ENCODE measurements around the gene TIMM50. TPM values are rescaled to one million over a fixed set of nuclear protein-coding genes. Genes with fewer than 3 reads are reported as not detected.
"Not testable (repeated sequence)": the region's sequence is repeated elsewhere in the genome, so short reads cannot be mapped to it uniquely, and the experiment has no call there.

The TIMM50 gene
- total RNA-seq, 1 experiment from 2014 or later: 79.0 TPM

- DNase-seq (ENCODE audit: low read depth in 1 of 2, low spot score in 2 of 2): no peak
- Histone ChIP-seq H3K4me1 (replicated peaks) (peaks cover 20% of the 10 kb centered on the region), H3K4me3 (no peak overlapping the region), H3K9me3 (replicated peaks) (no peaks in the 10 kb centered on the region), H3K36me3 (peaks cover 59% of the 10 kb centered on the region), H3K27me3 (replicated peaks) (no peaks in the 10 kb centered on the region), H3K27ac (no peak overlapping the region)
These were observed 31.4 kb upstream of the TIMM50 start for GRCh38 chr19:39449116-39449797.

- Histone ChIP-seq H3K4me1 (replicated peaks) (peaks cover 19% of the 10 kb centered on the region), H3K36me3 (peaks cover 65% of the 10 kb centered on the region)
- not testable (repeated sequence) for H3K27ac ChIP-seq; DNase-seq (ENCODE audit: low read depth in 1 of 2, low spot score in 2 of 2); H3K27me3 ChIP-seq (replicated peaks); H3K9me3 ChIP-seq (replicated peaks); H3K4me3 ChIP-seq
These were observed 29.4 kb upstream of the TIMM50 start for GRCh38 chr19:39451257-39451656.

- Histone ChIP-seq H3K27ac (no peak overlapping the region), H3K9me3 (replicated peaks) (no peaks in the 10 kb centered on the region), H3K36me3 (peaks cover 75% of the 10 kb centered on the region), H3K4me3 (no peak overlapping the region), H3K4me1 (replicated peaks) (no peaks in the 10 kb centered on the region), H3K27me3 (replicated peaks) (no peaks in the 10 kb centered on the region)
- no peak for DNase-seq (ENCODE audit: low read depth in 1 of 2, low spot score in 2 of 2)
These were observed 17.2 kb upstream of the TIMM50 start for GRCh38 chr19:39463403-39463802.

- no peaks in the 10 kb centered on the region for H3K4me1 ChIP-seq (replicated peaks)
- H3K4me3 ChIP-seq: no peak overlapping the region
- peaks cover 76% of the 10 kb centered on the region for H3K36me3 ChIP-seq
- H3K27me3 ChIP-seq (replicated peaks): no peaks in the 10 kb centered on the region
- no peaks in the 10 kb centered on the region for H3K9me3 ChIP-seq (replicated peaks)
- no peak for DNase-seq (ENCODE audit: low read depth in 1 of 2, low spot score in 2 of 2)
- no peak overlapping the region for H3K27ac ChIP-seq
These were observed 14.5 kb upstream of the TIMM50 start for GRCh38 chr19:39465956-39466747.

- Histone ChIP-seq H3K9me3 (replicated peaks) (no peaks in the 10 kb centered on the region), H3K4me3 (no peak overlapping the region), H3K27ac (no peak overlapping the region), H3K27me3 (replicated peaks) (no peaks in the 10 kb centered on the region), H3K36me3 (peaks cover 85% of the 10 kb centered on the region), H3K4me1 (replicated peaks) (no peaks in the 10 kb centered on the region)
- DNase-seq (ENCODE audit: low read depth in 1 of 2, low spot score in 2 of 2): no peak
These were observed 12.7 kb upstream of the TIMM50 start for GRCh38 chr19:39467941-39468340.

- DNase-seq (ENCODE audit: low read depth in 1 of 2, low spot score in 2 of 2): no peak
- Histone ChIP-seq H3K27ac (no peak overlapping the region), H3K27me3 (replicated peaks) (no peaks in the 10 kb centered on the region), H3K4me3 (no peak overlapping the region), H3K9me3 (replicated peaks) (no peaks in the 10 kb centered on the region), H3K36me3 (peaks cover 96% of the 10 kb centered on the region), H3K4me1 (replicated peaks) (no peaks in the 10 kb centered on the region)
These were observed 11.6 kb upstream of the TIMM50 start for GRCh38 chr19:39469036-39469435.

- Histone ChIP-seq H3K4me3 (no peak overlapping the region), H3K9me3 (replicated peaks) (no peaks in the 10 kb centered on the region), H3K36me3 (peaks cover 97% of the 10 kb centered on the region), H3K27me3 (replicated peaks) (no peaks in the 10 kb centered on the region), H3K4me1 (replicated peaks) (no peaks in the 10 kb centered on the region), H3K27ac (no peak overlapping the region)
- no peak for DNase-seq (ENCODE audit: low read depth in 1 of 2, low spot score in 2 of 2)
These were observed 11.1 kb upstream of the TIMM50 start for GRCh38 chr19:39469567-39469966.

- Histone ChIP-seq H3K27ac (no peak overlapping the region), H3K4me3 (no peak overlapping the region), H3K9me3 (replicated peaks) (no peaks in the 10 kb centered on the region), H3K36me3 (peaks cover 97% of the 10 kb centered on the region), H3K27me3 (replicated peaks) (no peaks in the 10 kb centered on the region), H3K4me1 (replicated peaks) (no peaks in the 10 kb centered on the region)
- no peak for DNase-seq (ENCODE audit: low read depth in 1 of 2, low spot score in 2 of 2)
These were observed 9.8 kb upstream of the TIMM50 start for GRCh38 chr19:39470724-39471339.

GRCh38 chr19:39471756-39472536 lies 8.7 kb upstream of the TIMM50 start:
- Histone ChIP-seq H3K4me1 (replicated peaks) (no peaks in the 10 kb centered on the region), H3K9me3 (replicated peaks) (no peaks in the 10 kb centered on the region), H3K27me3 (replicated peaks) (no peaks in the 10 kb centered on the region)

GRCh38 chr19:39472746-39473442 lies 7.7 kb upstream of the TIMM50 start:
- no peak overlapping the region for H3K27ac ChIP-seq
- H3K9me3 ChIP-seq (replicated peaks): no peaks in the 10 kb centered on the region
- H3K36me3 ChIP-seq: peaks cover 94% of the 10 kb centered on the region

More at GRCh38 chr19:39471756-39472536, 8.7 kb upstream of the TIMM50 start:
- Histone ChIP-seq H3K27ac (no peak overlapping the region), H3K4me3 (no peak overlapping the region), H3K36me3 (peaks cover 100% of the 10 kb centered on the region)
- DNase-seq (ENCODE audit: low read depth in 1 of 2, low spot score in 2 of 2): no peak

GRCh38 chr19:39473443-39473960 lies 7.1 kb upstream of the TIMM50 start:
- Histone ChIP-seq H3K4me3 (no peak overlapping the region), H3K27ac (no peak overlapping the region), H3K36me3 (peaks cover 87% of the 10 kb centered on the region), H3K27me3 (replicated peaks) (no peaks in the 10 kb centered on the region), H3K4me1 (replicated peaks) (no peaks in the 10 kb centered on the region), H3K9me3 (replicated peaks) (no peaks in the 10 kb centered on the region)
- no peak for DNase-seq (ENCODE audit: low read depth in 1 of 2, low spot score in 2 of 2)

More at GRCh38 chr19:39472746-39473442, 7.7 kb upstream of the TIMM50 start:
- no peak for DNase-seq (ENCODE audit: low read depth in 1 of 2, low spot score in 2 of 2)
- H3K4me3 ChIP-seq: no peak overlapping the region
- no peaks in the 10 kb centered on the region for H3K27me3 ChIP-seq (replicated peaks)
- H3K4me1 ChIP-seq (replicated peaks): no peaks in the 10 kb centered on the region

- DNase-seq (ENCODE audit: low read depth in 1 of 2, low spot score in 2 of 2): peak; percentile 18 to 73
These were observed 6.5 kb upstream of the TIMM50 start for GRCh38 chr19:39474139-39474620.

GRCh38 chr19:39475748-39476147 lies 4.9 kb upstream of the TIMM50 start:
- H3K36me3 ChIP-seq: peaks cover 66% of the 10 kb centered on the region
- H3K27ac ChIP-seq: no peak overlapping the region
- no peak overlapping the region for H3K4me3 ChIP-seq
- no peak for DNase-seq (ENCODE audit: low read depth in 1 of 2, low spot score in 2 of 2)
- H3K27me3 ChIP-seq (replicated peaks): no peaks in the 10 kb centered on the region
- H3K4me1 ChIP-seq (replicated peaks): peaks cover 4% of the 10 kb centered on the region
- no peaks in the 10 kb centered on the region for H3K9me3 ChIP-seq (replicated peaks)

More at GRCh38 chr19:39474139-39474620, 6.5 kb upstream of the TIMM50 start:
- H3K4me1 ChIP-seq (replicated peaks): no peaks in the 10 kb centered on the region
- peaks cover 81% of the 10 kb centered on the region for H3K36me3 ChIP-seq
- H3K9me3 ChIP-seq (replicated peaks): no peaks in the 10 kb centered on the region
- no peak overlapping the region for H3K27ac ChIP-seq
- no peaks in the 10 kb centered on the region for H3K27me3 ChIP-seq (replicated peaks)
- H3K4me3 ChIP-seq: no peak overlapping the region

Data from SJSA1 (cell line).